Activated naive CD4-positive, alpha-beta T cell (primary cell): ENCODE results near the gene CIITA.
"Not testable (repeated sequence)": the region's sequence is repeated elsewhere in the genome, so short reads cannot be mapped to it uniquely, and the experiment has no call there.

Experiments
- DNase-seq, 4 experiments: peaks; one replicate each; lab custom pipeline; 2025; lab: John Stamatoyannopoulos, UW

Gene CIITA

DNA sequence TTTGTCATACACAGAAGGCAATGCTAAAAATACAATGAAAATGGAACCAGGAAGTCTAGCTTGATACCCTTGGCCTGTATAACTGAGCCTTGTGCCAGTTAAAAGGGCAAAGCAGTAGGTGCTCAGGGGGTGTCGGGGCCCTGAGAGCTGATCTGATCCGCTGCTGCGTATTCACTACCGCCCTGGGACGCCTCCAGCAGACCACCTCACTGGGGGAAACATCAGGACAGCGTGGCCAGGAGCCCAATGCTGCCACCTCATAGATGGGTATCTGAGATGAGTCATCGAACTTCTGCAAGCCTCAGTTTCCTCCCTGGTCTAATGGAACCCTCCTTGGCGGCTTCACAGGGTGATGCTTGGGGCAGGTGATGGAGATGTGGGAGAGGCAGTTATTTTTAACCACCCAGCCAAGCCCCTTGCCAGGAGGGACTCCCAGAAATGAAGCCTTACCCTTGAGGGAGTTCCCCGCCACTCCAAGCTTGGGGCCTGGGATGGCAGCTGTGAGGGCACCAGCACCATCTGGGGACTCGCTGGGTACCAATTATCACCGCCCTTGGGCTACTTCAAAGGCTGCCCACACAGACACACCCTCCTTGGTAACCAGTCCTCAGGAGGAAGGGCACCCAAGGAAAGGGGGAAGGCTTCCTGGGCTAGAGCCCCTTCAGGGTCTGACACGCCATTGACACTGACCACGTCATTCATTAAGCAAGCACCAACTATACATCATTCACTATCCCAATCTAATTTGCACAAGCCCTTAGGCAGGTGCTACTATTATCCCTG is 57.5 kb downstream of the CIITA start:
- no peak for DNase-seq

DNA sequence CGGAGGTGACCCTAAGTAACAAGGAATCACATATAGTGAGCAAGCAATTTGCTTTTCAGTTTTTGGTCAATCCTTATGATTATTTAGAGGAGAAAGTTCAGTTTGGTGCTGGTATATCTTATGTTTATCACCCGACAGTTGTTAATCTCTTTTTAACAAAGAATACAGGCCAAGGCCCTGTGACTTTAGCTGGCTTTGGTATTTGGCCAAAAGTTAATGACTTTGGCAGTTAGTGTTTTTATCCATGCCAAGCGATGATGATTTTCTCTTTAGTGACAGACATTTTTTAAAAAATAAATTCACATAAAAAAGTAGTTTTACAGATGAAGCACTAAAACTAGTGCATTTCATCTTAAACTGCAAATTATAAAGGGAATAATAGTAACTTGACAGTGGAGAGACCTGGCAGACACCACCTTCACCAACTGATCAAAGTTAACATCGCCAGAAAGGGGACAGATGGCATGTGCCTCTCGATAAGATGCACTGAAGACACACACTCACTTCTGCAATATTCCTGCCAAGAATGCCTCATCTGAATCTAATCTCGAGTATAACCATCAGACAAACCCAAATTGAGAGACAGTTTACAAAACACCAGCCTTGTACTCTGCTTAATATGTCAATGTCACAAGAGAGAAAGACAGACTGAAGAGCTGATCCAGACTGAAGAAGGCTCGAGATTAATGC is 58.4 kb downstream of the CIITA start:
- no peak for DNase-seq

DNA sequence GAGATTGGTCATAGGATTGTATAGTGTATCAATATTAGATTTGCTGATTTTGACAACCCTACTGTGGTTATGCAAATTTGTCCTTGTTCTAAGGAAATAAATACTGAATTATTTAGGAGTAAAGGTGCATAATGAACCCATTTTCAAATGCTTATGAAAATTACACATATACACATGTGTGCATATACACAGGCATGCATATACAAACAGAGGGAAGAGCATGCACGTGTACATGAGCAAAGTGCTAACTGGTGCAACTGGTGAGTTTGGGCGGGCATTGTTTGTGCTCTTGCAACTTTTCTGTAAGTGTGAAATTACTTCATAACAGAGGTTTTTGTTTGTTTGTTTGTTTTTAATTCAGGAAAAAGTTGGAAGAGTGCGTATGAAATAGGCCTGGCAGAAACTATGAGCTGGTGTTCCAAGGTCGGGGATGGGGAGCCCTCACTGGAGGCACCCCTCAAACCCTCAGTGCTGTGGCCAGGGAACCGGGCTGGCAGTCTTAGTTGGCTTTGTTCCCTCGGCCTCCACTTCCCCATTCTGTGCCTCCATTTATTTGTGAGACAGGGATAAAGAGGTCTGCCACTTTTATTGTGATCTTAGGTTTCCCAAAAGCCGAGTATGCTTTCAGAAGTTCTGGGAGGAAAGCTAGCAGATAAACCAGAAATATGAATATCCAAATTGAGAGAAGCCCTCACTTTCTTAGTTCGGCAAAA is 59.4 kb downstream of the CIITA start:
- no peak for DNase-seq

DNA sequence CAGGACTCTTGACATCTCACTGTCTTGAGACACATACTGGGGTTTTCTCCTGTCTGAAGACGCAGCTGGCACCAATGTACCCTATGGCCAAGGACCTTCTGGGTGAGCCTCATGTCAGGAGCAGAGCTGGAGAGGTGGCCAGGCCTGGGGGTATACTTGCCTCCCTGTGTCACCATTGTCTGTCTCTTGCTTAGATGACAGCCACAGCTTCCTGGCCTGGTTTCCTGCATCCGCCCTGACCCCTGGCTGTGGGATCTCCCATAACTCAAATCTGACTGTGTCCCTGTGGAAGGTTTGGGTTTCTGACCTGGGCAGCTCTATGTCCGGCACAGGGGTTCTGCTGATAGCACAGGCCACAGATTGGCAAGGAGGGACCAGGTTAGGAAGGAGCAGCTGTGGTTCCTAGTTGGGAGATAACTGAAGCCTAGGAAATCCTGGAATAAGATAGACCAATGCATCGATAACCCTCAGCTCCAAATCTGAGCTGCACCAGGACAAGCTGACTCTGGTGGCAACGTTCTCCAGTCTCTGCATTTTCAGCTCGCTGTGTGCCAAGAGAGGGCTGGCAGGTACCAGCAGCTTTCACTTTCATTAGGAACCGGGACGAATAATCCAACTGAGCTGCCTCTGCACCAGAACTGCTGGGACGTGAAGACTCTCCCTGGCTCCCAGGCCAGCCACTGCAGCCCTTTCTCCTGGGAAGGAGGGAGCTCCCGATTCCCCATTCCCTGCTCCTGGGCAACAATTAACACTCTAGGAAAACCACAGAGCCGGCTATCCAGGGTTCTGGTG is 60.3 kb downstream of the CIITA start:
- no peak for DNase-seq

DNA sequence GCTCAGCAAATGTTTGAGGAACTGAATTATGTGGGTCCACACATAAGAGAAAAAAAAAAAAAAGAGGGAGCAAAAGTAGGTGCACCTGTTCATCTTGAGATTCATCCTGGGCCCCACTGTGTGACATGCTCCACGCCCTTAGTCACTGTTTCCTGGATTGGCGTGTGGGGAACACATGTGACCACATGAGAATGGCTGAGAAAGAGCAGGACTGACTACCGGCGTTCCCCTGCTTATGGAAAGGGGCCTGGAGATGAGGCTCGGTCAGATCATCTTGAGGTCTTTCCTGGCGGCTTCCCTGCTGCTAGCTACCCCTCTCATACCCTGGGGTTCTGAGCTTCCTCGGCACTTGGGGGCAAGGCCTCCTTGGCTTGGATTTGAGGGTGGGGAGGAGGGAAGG is 61.3 kb downstream of the CIITA start:
- DNase-seq, result no peak

DNA sequence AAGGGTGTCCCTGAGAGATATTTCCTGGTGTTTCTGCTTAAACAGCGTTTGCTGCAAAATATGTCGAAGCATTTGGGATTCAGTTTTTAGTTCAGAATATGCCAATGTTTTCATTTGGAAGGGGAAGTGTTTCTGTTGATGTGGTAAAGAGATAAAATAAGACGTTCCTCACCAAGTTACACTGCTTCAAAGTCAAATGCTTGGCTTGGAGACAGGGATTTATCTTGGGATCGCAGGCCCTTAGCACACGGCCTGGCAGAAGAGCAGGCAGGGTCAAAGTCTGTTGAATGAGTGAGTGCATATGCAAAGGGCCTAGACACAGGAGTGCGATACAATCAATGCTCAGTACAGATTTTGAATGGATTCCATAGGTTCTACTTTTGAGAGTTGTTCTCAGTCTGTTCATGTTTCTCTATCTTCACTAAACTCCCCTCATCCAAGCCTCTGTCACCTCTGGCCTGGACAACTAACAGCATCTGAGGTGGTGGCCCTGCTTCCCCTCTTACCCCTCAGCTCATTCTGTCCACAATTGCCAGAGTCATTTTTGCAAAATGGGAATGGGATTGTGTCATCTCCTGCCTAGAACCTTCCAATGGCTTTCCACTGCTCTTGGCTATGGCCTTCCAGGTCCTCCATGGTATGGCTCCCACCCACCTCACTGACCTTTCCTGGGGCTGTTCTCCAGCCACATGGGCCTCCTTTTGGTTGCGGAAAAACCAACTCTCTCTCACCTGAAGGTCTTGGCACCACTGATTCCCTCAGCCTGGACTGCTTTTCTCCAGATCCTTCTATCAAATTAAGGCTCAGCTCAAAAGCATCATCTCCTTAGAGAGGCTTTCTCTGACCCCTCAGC is 62.0 kb downstream of the CIITA start:
- DNase-seq, result no peak

DNA sequence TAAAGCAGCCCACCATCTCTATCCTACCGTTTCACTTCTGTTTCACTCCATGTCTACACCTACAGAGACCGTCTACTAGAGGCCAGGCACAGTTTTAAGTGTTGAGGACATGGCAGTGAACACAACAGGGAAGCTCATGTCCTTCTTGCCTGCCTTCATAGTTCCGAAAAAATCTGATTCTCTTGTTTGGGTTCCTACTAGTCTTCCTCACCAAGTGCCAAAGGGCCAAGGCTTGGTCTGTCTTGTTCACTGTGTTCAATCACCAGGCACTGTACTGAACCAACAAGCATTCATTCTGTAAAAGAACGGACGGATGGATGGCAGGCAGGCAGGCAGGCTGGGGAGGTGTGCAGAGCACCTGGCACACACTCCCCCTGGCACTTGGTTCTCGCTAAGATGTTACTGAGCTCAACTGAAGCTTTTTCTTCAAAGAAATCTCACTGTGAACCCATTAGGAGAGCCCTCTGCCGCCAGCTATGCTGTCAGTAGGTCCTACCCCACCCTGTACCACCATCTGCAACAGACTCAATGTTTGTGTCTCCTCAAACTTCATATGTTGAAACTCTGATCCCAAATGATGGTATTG is 62.7 kb downstream of the CIITA start:
- DNase-seq, result no peak

DNA sequence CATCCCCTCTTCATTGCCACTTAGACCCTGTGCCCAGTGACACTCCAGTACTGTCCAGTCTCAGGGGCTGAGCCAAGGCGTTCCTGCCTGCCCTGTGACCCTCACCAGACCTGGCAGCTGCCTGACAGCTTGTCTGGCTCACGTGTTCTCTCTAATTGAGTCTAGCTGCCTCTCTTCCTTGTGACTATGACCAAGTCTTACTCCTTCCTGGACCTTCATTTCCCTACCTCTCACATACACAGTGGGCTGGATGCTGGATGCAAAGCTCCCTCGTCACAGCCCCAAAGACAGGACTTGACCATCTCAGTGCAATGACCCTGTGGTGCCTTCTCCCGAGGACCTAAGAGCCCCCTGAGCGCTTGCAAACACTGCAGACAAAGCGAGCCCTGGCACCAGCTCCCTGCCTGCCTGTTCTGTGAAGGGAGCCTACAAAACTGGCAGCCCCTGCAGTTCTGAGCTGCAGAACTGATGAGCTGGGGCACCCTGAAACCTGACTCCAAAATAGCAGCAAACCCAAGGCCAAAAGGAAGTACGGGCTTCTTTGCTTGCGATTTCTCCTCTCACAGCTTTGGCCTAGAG is 63.6 kb downstream of the CIITA start:
- no peak for DNase-seq

DNA sequence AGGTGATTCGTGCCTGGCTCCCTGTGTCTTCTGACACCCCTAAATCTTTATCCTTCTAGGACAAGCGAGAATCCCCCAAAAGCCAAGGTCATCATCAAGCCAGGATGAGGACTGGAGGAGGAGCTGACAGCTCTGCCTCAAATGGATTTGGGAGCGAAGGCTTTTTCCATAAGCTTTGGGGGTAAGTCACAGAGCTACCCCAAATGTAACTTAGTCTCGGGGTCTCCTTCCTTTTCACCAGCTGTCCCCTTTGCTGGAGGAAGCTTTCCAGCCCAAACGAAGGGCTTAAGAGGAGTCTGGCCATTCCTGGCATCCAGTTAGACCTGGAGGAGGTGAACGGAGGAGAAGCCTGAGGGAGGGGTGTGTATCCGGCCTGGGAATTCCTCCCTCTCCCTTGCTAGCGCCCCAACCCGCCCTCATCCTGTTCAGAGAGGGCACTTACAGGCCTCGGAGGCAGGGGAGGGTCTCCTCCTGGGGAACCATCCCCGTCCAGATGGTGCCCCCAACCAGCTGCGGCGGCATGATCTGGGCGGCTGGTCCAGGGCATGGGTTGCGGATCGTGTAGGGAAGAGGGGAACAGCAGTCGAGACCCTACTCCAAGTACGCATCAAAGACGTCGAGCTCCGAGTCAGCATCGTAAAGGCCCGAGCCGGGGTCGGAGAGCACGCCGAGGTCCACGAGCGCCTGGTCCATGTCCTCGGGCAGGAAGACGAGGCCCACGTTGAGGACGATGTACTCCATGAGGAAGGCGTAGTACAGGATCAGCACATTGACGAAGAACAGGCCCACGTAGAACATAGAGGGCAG is 64.3 kb downstream of the CIITA start:
- DNase-seq, result no peak

DNA sequence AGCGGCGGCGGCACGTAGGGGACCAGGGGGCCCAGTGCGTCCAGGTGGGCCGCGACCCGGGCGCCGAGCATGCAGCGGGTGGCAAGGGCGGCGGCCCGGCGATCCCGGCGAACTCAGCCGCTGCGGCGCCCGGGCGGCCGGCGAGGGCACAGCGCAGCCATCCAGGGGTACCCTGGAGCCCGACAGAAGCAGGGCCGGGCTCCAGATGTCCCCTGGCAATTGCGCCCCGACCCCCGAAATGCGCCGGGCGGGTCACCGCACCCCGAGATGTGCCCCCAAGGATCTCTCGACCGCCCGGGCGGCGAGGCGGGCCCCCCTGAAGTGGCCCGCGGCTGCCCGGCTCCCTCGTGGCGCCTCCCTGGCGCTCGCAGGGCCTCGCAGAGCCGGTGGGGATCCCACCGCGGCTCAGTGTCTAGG is 64.9 kb downstream of the CIITA start:
- DNase-seq, result not testable (repeated sequence)

DNA sequence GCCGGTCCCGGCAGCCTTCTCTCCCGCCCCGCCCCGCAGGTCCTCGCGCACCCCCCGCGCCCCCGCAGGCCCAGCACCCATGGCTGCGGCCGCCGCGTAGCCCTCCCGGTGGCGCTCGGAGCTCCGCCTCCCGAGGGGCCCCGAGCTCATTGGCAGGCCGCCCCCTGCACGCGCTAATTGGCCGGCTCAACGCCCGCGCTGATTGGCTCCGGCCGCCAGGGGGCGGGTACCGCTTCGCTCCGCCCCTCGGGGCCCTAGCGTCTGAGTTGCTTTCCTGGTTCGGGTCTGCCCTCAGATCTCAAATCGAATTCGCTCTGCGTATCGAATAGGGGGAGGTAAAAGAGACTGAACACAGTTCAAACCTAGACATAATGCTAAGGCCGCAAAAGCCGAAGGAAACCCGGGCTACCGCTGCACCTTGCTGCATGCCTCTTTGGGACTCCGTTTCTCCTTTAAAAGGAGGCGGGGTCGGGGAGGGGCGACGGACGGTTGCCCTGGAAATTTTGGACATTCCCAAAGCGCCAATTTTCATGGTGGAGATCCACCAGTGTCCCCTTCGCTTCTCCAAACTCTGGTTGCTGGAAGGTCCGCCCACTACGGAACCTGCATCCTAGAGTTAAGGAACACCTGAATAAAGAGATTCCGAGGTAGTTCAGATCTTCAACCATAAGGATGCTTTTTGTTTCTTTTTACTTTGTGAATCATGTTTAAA is 65.5 kb downstream of the CIITA start, which contains the start of gene DEXI:
DEXI (minus strand) TSS at position 117 of the 712 bp plus-strand sequence. CDS start 463 bp downstream, outside the sequence.
- DNase-seq, result peak; percentile 87 to 95 (median 88)

DNA sequence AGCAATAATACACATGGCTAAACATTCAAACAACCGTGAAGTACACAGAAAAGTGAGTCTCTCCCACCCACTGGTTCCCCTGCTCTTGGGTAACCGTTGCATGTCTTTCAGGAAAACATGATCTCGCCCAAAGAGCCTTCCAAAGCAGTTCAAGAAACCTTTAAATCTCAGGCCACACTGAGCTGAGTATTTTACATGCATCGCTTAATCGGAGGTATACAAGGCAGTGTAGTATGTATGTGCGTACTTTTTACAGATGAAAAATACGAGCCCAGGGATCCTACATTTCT is 66.0 kb downstream of the CIITA start:
- no peak for DNase-seq

DNA sequence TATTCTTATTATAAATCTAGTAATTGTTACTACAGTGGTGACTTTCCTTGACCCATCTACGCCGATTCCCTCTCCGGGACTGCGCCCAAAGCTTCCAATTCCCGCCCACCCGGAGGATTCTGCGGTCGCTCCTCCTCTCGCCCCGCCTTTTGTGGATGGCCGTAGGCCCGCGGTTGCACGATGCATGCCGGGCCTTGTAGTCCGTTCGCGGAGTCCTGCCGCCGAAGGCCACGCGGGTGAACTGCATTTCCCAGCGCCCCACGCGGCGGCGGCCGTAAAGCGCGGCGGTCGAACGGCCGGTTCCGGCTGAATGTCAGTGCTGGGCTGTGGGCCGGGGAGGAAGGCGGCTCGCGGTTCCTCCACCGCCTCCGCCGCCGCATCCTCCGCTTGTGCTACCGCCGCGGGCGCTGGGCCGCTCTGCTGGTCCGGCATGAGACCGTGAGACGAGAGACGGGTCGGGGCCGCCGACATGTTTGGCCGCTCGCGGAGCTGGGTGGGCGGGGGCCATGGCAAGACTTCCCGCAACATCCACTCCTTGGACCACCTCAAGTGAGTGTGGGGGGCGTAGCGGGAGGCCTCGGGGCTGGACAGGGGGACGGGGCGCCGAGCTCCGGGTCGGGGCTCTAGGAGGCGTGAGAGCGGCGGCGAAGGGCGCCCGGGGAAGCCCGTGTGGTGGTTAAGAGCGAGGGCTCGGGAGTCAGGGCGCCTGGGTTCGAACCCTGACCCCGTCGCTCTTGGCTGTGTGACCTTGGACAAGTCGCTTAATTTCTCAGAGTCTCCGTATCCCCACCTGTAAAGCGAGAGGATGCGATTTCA is 67.5 kb downstream of the CIITA start, which contains the start of gene CLEC16A:
CLEC16A (plus strand) TSS at position 316 of the 816 bp plus-strand sequence; CDS start at position 470, 154 bp downstream.
- DNase-seq, result peak; percentile 83 to 94 (median 89)

DNA sequence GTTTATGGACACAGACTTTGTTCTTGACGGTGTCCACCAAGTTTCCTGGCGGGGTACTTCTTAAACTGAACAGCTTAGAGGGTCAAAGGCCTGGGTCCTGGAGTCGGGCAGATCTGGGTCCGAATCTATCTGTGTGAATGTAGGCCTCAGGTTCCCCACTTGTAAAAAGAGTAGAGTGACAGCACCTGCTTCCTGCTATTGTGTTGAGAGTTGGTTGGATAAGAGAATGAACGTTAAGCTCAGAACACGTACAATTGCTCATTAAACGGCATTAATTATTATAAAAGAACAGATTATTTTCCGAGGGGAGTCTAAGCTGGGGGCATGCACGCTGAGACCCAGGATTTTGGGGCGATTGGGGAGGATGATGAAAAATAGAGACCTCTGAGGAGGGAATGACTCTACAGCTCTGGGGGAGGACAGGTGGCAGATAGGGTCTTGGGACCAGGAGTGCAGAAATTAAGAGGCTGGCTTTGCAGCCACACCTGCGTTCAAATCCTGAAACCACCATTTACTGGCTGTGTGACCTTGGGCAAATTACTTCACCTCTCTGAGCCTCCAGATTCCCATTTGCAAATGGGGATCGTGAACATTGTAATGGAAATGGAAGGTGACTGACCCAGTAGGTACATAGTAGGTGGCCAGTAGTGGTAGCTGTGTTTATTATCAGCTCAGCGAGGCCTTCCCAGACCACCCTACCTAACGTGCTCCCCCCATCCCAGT is 68.2 kb downstream of the CIITA start:
- DNase-seq, result no peak

DNA sequence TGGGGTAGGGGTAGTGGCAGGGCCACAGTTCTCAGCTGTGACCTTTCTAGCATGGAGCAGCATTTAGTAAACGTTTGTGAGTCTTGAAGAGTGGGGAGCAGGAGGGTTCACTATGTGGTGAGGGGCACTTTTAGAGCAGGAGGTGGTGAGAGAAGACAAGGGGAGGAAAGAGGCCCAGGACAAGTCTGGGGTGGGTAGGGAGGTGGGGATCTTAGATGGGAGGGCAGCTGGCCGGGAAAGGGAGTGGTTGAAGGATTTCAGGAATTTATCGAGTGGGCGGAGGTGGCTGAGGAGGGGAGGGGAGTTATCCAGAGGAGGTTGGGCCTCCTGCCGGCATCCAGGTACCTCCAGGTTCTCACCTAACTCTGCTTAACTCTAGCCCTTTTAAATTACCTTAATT is 69.3 kb downstream of the CIITA start:
- DNase-seq, result no peak

DNA sequence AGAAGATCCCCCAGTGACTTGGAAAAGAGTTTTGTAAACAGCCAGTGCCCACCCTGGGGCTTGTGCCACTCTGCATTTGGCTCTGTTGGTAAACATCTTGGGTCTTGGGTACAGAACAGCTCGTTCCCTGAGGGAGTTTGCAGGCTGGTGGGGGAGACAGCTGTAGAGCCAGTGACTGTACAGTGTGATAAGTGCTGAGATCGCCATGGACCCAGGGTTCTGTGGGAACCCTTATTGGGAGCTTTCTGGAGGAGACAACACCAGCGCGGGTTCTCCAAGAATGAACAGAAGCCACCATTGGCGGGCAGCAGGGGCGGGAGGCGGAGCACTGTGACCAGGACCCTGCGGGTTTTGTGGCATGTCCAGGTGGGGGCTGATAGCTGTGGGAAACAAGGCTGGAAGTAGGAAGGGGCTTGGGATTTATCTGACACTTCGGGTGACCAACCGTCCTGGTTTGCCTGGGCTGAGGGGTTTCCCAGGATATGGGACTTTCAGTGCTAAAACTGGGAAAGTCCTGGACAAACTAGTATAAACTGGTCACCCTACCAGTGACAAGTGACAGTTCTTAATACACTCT is 70.3 kb downstream of the CIITA start:
- no peak for DNase-seq

DNA sequence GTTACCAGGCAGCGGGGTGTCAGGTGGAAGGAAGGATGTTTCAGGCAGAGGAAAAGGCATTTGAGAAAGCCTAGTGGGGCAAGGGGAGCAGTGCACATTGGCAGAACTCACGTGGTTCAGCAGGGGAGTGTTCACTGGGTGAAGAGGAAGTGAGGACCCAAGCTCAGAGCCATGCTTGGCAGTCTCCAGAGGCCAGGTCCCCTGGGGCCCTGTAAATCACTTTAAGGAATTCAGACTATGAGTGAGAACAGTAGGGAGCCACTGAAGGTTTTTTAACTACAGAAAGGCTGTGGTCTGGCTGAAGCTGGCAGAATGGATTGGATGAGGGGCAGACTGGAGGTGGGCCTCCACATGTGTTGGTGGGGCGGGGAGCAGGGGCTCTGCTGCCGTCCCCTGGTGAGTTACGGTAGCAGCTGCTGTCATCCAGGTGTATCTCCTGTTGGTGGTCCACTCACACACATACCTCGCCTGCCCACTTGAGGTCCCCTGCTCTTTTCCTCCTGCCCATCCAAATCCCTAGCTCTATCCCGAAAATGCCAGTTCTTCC is 72.5 kb downstream of the CIITA start:
- peak in 2 of 4 experiments; percentile 15 to 23 for DNase-seq
